SK-N-SH (cell line): ENCODE data around the gene OR2D2. TPM values are rescaled to one million over a fixed set of nuclear protein-coding genes. Genes with fewer than 3 reads are reported as not detected.

Experiments
- CTCF ChIA-PET: fragments of 300-600, 350-600 bp; formaldehyde crosslinking; extraction: SDS; loops from one replicate; lab custom pipeline; 2021; lab: Yijun Ruan, JAX
- POLR2A ChIA-PET: fragments of 350-600 bp; sonication (Branson Sonifier 250); formaldehyde crosslinking; extraction: SDS; loops from one replicate; lab custom pipeline; 2020; ENCODE audit warnings: antibody characterized with exemption, inconsistent platforms; lab: Yijun Ruan, JAX
- DNase-seq: peaks from one replicate; pipeline ENCODE4 v3.0.0; 2012
- H2AFZ ChIP-seq: fragments of 200-600 bp; sonication (generic); 2 replicates; pipeline ENCODE4 v1.8.1; 2016; ENCODE audit warnings: antibody characterized with exemption, mild to moderate bottlenecking, low read depth
- H3F3A ChIP-seq: fragments of 200-600 bp; sonication (generic); replicated peaks from 2 replicates; pipeline ENCODE3; 2016; ENCODE audit warnings: antibody characterized with exemption, mild to moderate bottlenecking; ENCODE audit not compliant: insufficient read depth
- H3K27ac ChIP-seq, 2 experiments: fragments of 200-500 bp in 1 of 2; fragments of 200-600 bp in 1 of 2; sonication (Bioruptor generic) in 1 of 2; sonication (generic), shearing (Covaris generic) in 1 of 2; 2 replicates each; pipeline versions ENCODE4 v1.5.1 to v1.6.1; 2014 to 2016; ENCODE audit warnings: low read depth in 2 of 2, inconsistent platforms in 1 of 2, low read length in 1 of 2, mild to moderate bottlenecking in 1 of 2, mixed read lengths in 1 of 2
- H3K27me3 ChIP-seq: fragments of 200-600 bp; sonication (generic), shearing (Covaris generic); 2 replicates; pipeline ENCODE4 v1.6.1; 2016; ENCODE audit warnings: mixed run types; ENCODE audit not compliant: insufficient read depth
- H3K36me3 ChIP-seq, 2 experiments: fragments of 200-500 bp in 1 of 2; fragments of 200-600 bp in 1 of 2; sonication (Bioruptor generic) in 1 of 2; sonication (generic) in 1 of 2; replicated peaks in 1 of 2; 2 replicates each; pipeline versions ENCODE3 to v1.5.1; 2014 to 2016; ENCODE audit warnings: low read length in 1 of 2, mild to moderate bottlenecking in 1 of 2; ENCODE audit not compliant: insufficient read depth in 2 of 2, control insufficient read depth in 1 of 2
- H3K4me1 ChIP-seq, 2 experiments: fragments of 200-500 bp in 1 of 2; fragments of 200-600 bp in 1 of 2; sonication (Bioruptor generic) in 1 of 2; sonication (generic), shearing (Covaris generic) in 1 of 2; 2 replicates each; pipeline versions ENCODE4 v1.5.1 to v1.6.1; 2014 to 2016; ENCODE audit warnings: low read depth in 1 of 2, low read length in 1 of 2, mixed run types in 1 of 2; ENCODE audit not compliant: insufficient read depth in 2 of 2, control insufficient read depth in 1 of 2
- H3K4me2 ChIP-seq: fragments of 200-600 bp; sonication (generic), shearing (Covaris generic); 2 replicates; pipeline ENCODE4 v1.6.1; 2017; ENCODE audit warnings: mixed run types
- H3K4me3 ChIP-seq, 2 experiments: fragments of 200-500 bp in 1 of 2; fragments of 200-600 bp in 1 of 2; sonication (Bioruptor generic) in 1 of 2; sonication (generic), shearing (Covaris generic) in 1 of 2; 2 replicates each; pipeline versions ENCODE4 v1.5.1 to v1.8.1; 2014 to 2016; ENCODE audit warnings: low read depth in 2 of 2, inconsistent platforms in 1 of 2, low read length in 1 of 2, mild to moderate bottlenecking in 1 of 2, mixed read lengths in 1 of 2, moderate library complexity in 1 of 2
- H3K79me2 ChIP-seq: fragments of 200-600 bp; sonication (generic); 2 replicates; pipeline ENCODE4 v1.8.1; 2017; ENCODE audit warnings: mild to moderate bottlenecking; ENCODE audit not compliant: insufficient read depth
- H3K9ac ChIP-seq: fragments of 200-600 bp; sonication (generic); 2 replicates; pipeline ENCODE4 v1.6.1; 2017; ENCODE audit warnings: mixed run types
- H3K9me2 ChIP-seq: fragments of 200-600 bp; sonication (generic); 2 replicates; pipeline ENCODE4 v1.6.1; 2017; ENCODE audit warnings: mixed run types
- H3K9me3 ChIP-seq: fragments of 200-600 bp; sonication (generic); 2 replicates; pipeline ENCODE4 v1.6.1; 2017; ENCODE audit warnings: mixed run types, mild to moderate bottlenecking, moderate library complexity
- H4K20me1 ChIP-seq: fragments of 200-600 bp; sonication (generic); 2 replicates; pipeline ENCODE4 v1.6.1; 2017; ENCODE audit warnings: mild to moderate bottlenecking, mixed run types; ENCODE audit not compliant: insufficient read depth
- CHD2 ChIP-seq: fragments of 150-350 bp; IDR thresholded peaks from 2 replicates; pipeline ENCODE4 v1.6.1; 2018; ENCODE audit warnings: low read length; ENCODE audit not compliant: partially characterized antibody
- ELF1 ChIP-seq: IDR thresholded peaks from 2 replicates; pipeline ENCODE4 v1.4.0; 2012
- GABPA ChIP-seq: IDR thresholded peaks from 2 replicates; pipeline ENCODE4 v1.4.0; 2012; ENCODE audit warnings: low read depth, mild to moderate bottlenecking
- GATA2 ChIP-seq: sonication (generic); formaldehyde crosslinking; IDR thresholded peaks from 2 replicates; pipeline ENCODE4 v1.5.0; 2020; ENCODE audit warnings: mild to moderate bottlenecking, missing genetic modification reagents
- MEF2A ChIP-seq: IDR thresholded peaks from 2 replicates; pipeline ENCODE4 v1.4.0; 2012; ENCODE audit warnings: low read depth, borderline replicate concordance
- MXI1 ChIP-seq: IDR thresholded peaks from 2 replicates; pipeline ENCODE4 v1.6.1; 2012; ENCODE audit warnings: mild to moderate bottlenecking, low read depth, low read length, improper control_type of control experiment
- NFIC ChIP-seq: IDR thresholded peaks from 2 replicates; pipeline ENCODE4 v1.4.0; 2012; ENCODE audit warnings: borderline replicate concordance
- NRF1 ChIP-seq: IDR thresholded peaks from 2 replicates; pipeline ENCODE4 v1.6.1; 2012; ENCODE audit warnings: low read depth, mild to moderate bottlenecking, low read length
- RAD21 ChIP-seq: IDR thresholded peaks from 2 replicates; pipeline ENCODE4 v1.6.1; 2012; ENCODE audit warnings: mild to moderate bottlenecking, low read length
- RCOR1 ChIP-seq: fragments of 150-350 bp; IDR thresholded peaks from 2 replicates; pipeline ENCODE4 v1.6.1; 2017; ENCODE audit warnings: antibody characterized with exemption, low read length
- RFX5 ChIP-seq: IDR thresholded peaks from 2 replicates; pipeline ENCODE4 v1.6.1; 2012; ENCODE audit warnings: mild to moderate bottlenecking, improper control_type of control experiment, low read length
- RXRA ChIP-seq: IDR thresholded peaks from 2 replicates; pipeline ENCODE4 v1.4.0; 2012; ENCODE audit warnings: low read depth, mild to moderate bottlenecking, borderline replicate concordance
- SIN3A ChIP-seq: IDR thresholded peaks from 2 replicates; pipeline ENCODE4 v1.6.1; 2012; ENCODE audit warnings: low read depth, mild to moderate bottlenecking, low read length, moderate library complexity, borderline replicate concordance
- SMC3 ChIP-seq: IDR thresholded peaks from 2 replicates; pipeline ENCODE4 v1.6.1; 2012; ENCODE audit warnings: low read depth, low read length, improper control_type of control experiment
- TAF1 ChIP-seq: IDR thresholded peaks from 2 replicates; pipeline ENCODE4 v1.6.1; 2012; ENCODE audit warnings: low read depth, mild to moderate bottlenecking, low read length, moderate library complexity, borderline replicate concordance
- YY1 ChIP-seq: IDR thresholded peaks from 2 replicates; pipeline ENCODE4 v1.4.0; 2012; ENCODE audit warnings: low read depth, mild to moderate bottlenecking
- WGBS: methylation state at CpG from one replicate; pipeline ENCODE4 v1.1.6; 2017; ENCODE audit warnings: low lambda C conversion rate; 5-methylcytosine and 5-hydroxymethylcytosine counted together
- polyA plus RNA-seq, 3 experiments: library from polyadenylated mRNA; depleted of rRNA; stranded (reverse); fragments of >200 nt; gene quantifications; 2 replicates each; pipeline ENCODE4 v1.2.3, GENCODE V29; 2012
- TF ChIP-seq, protein P1 (sequence below): IDR thresholded peaks from 2 replicates; pipeline ENCODE4 v1.4.0; 2012; ENCODE audit warnings: low read depth
- TF ChIP-seq, protein P2 (sequence below): IDR thresholded peaks from 2 replicates; pipeline ENCODE4 v1.6.1; 2012; ENCODE audit warnings: mild to moderate bottlenecking, low read depth, low read length, moderate library complexity
- TF ChIP-seq, protein P3 (sequence below): fragments of 200-600 bp; sonication (generic); IDR thresholded peaks from 2 replicates; pipeline ENCODE4 v1.6.1; 2017; ENCODE audit warnings: antibody characterized with exemption, mild to moderate bottlenecking, moderate library complexity
- TF ChIP-seq, protein P4 (sequence below): IDR thresholded peaks from 2 replicates; pipeline ENCODE4 v1.4.0; 2012; ENCODE audit warnings: low read depth, borderline replicate concordance

OR2D2 gene
- polyA plus RNA-seq, 1 of the 3 experiments (the other 2 are of a cell fraction) = not detected

DNA sequence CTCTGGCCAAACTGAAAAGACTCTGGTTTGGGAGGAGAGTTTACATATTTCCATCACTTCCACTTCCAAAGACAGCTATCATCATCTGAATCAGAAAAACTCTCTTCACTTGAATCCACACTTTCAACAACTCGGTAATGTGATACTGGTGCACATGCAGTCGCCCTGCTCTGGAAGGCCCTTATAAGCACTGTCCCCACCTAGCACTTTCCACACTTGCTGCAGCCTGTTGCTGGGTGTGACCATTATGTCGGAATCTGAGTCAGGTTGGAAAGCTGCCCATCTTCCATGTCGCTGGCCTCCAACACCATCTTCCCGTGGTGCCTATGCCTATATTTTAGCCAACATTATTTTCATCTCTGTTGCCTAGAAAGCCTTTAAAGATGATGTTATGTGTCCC lies 47.9 kb downstream of the OR2D2 start:
- Histone ChIP-seq H2AFZ (no peak overlapping the region), H3K27ac (no peak overlapping the region), H3K36me3 (no peaks in the 10 kb centered on the region), H3K4me3 (no peak overlapping the region), H3K27me3 (no peaks in the 10 kb centered on the region), H3K79me2 (no peaks in the 10 kb centered on the region), H4K20me1 (no peaks in the 10 kb centered on the region), H3K9ac (no peak overlapping the region), H3K9me3 (no peaks in the 10 kb centered on the region), H3K4me2 (no peak overlapping the region), H3F3A (no peaks in the 10 kb centered on the region), H3K4me1 (no peaks in the 10 kb centered on the region), H3K9me2 (no peaks in the 10 kb centered on the region)
- WGBS = 4% methylated on average over 5 of the region's 5 CpGs
- POLR2A ChIA-PET = no interaction called here
- TF ChIP-seq SMC3 (no peak), RXRA (no peak), TAF1 (no peak), RFX5 (no peak), GATA2 (CRISPR knock-in tag) (no peak), YY1 (no peak), MXI1 (no peak), MEF2A (no peak), SIN3A (no peak), NRF1 (no peak), RAD21 (no peak), NFIC (no peak), GABPA (no peak), RCOR1 (no peak), CHD2 (no peak), ELF1 (no peak)
- TF ChIP-seq, protein P1, sequence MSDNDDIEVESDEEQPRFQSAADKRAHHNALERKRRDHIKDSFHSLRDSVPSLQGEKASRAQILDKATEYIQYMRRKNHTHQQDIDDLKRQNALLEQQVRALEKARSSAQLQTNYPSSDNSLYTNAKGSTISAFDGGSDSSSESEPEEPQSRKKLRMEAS = no peak
- TF ChIP-seq, protein P2, sequence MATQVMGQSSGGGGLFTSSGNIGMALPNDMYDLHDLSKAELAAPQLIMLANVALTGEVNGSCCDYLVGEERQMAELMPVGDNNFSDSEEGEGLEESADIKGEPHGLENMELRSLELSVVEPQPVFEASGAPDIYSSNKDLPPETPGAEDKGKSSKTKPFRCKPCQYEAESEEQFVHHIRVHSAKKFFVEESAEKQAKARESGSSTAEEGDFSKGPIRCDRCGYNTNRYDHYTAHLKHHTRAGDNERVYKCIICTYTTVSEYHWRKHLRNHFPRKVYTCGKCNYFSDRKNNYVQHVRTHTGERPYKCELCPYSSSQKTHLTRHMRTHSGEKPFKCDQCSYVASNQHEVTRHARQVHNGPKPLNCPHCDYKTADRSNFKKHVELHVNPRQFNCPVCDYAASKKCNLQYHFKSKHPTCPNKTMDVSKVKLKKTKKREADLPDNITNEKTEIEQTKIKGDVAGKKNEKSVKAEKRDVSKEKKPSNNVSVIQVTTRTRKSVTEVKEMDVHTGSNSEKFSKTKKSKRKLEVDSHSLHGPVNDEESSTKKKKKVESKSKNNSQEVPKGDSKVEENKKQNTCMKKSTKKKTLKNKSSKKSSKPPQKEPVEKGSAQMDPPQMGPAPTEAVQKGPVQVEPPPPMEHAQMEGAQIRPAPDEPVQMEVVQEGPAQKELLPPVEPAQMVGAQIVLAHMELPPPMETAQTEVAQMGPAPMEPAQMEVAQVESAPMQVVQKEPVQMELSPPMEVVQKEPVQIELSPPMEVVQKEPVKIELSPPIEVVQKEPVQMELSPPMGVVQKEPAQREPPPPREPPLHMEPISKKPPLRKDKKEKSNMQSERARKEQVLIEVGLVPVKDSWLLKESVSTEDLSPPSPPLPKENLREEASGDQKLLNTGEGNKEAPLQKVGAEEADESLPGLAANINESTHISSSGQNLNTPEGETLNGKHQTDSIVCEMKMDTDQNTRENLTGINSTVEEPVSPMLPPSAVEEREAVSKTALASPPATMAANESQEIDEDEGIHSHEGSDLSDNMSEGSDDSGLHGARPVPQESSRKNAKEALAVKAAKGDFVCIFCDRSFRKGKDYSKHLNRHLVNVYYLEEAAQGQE = no peak
- TF ChIP-seq, protein P3, sequence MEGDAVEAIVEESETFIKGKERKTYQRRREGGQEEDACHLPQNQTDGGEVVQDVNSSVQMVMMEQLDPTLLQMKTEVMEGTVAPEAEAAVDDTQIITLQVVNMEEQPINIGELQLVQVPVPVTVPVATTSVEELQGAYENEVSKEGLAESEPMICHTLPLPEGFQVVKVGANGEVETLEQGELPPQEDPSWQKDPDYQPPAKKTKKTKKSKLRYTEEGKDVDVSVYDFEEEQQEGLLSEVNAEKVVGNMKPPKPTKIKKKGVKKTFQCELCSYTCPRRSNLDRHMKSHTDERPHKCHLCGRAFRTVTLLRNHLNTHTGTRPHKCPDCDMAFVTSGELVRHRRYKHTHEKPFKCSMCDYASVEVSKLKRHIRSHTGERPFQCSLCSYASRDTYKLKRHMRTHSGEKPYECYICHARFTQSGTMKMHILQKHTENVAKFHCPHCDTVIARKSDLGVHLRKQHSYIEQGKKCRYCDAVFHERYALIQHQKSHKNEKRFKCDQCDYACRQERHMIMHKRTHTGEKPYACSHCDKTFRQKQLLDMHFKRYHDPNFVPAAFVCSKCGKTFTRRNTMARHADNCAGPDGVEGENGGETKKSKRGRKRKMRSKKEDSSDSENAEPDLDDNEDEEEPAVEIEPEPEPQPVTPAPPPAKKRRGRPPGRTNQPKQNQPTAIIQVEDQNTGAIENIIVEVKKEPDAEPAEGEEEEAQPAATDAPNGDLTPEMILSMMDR = no peak
- TF ChIP-seq, protein P4, sequence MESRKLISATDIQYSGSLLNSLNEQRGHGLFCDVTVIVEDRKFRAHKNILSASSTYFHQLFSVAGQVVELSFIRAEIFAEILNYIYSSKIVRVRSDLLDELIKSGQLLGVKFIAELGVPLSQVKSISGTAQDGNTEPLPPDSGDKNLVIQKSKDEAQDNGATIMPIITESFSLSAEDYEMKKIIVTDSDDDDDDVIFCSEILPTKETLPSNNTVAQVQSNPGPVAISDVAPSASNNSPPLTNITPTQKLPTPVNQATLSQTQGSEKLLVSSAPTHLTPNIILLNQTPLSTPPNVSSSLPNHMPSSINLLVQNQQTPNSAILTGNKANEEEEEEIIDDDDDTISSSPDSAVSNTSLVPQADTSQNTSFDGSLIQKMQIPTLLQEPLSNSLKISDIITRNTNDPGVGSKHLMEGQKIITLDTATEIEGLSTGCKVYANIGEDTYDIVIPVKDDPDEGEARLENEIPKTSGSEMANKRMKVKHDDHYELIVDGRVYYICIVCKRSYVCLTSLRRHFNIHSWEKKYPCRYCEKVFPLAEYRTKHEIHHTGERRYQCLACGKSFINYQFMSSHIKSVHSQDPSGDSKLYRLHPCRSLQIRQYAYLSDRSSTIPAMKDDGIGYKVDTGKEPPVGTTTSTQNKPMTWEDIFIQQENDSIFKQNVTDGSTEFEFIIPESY = no peak
- DNase-seq = no peak
- CTCF ChIA-PET = no interaction called here
